Jurkat, Clone E6-1 (cell line): ENCODE data around the gene PKIB.

Experiments
- DNase-seq: peaks from one replicate; pipeline ENCODE4 v3.0.0-alpha.2; 2011; ENCODE audit warnings: low read depth, low spot score
- H3K4me3 ChIP-seq: 2 replicates; pipeline ENCODE4 v1.5.1; 2011; ENCODE audit warnings: mild to moderate bottlenecking, low read length, control low read depth, moderate library complexity

Gene PKIB

DNA sequence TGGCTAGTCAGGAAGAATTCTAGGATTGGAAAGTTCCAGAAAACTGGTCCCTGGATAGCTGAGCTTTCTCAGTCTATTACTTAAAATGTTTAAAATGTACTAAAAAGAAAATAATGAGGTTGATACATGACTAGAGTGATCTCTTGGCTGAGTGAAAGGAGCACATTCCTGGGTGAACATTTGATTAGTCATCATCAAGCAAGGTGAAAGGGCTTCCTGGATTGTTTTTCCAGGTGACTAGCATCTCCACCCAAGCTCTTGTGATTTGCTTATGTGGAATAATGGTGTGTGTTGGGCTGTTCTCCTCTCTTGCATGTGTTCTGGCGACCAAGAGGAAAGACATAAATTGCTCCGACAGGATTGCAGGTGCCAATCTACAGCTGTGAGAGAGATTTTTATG is 42.9 kb downstream of the PKIB start:
- no peak overlapping the region for H3K4me3 ChIP-seq
- DNase-seq, result no peak

- H3K4me3 ChIP-seq, result no peak overlapping the region
These were observed 43.8 kb downstream of the PKIB start for GRCh38 chr6:122654012-122654411.

DNA sequence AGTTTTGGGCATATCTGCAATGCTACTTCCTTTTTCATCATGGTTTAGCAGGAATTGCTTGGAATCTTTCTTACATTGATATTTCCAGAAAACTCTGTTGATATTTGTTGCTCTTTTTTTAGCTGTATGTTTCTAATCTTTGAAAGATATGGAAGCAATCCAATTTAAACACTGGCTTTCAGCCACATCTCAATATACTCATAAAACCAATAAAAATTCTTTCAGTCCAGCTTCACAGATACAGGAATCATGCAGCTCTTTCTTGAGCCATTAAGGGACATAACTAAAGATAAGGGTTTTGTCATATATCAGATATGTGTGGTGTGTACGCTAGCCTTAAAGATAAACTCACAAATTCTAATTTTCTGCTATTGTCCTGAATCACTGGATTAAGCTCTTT is 47.4 kb downstream of the PKIB start:
- DNase-seq, result no peak
- H3K4me3 ChIP-seq, result no peak overlapping the region

More at GRCh38 chr6:122654012-122654411, 43.8 kb downstream of the PKIB start:
- DNase-seq, result no peak

DNA sequence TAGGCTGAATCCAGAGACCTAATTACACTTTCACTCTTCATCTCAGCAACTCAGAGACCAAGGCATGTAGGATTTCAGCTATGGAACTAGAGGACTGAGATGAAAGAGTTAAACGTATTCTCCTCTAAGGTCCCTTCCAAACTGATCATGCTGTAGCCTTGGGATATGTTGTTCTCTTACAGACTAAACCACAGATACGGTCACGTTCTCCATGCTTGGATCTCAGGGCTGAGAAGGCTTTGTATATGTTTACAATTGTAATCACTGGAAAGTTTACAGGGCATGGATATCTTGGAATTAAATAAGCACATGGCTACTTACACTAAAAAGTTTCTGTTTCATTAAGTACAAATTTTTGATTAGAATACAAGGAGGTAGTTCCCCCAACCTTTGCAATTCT is 50.1 kb downstream of the PKIB start:
- no peak for DNase-seq
- H3K4me3 ChIP-seq, result no peak overlapping the region

DNA sequence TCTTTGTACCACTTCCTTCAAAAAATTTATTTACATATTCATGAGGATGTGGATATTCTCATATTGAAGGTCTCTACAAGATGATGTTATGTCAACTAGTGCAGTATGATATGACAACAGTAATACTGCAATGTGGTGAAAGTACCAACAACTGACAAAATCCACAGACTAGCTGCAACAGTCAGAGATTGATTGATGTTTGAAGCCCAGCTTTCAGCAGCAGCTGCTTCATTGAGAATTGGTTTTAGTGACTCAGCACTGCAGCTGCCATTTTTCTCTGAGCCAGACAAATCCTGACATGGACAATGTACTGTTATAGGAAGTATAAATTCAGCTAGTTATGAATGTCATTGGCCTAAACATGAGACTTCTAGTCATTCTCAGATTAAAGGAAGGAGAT is 53.8 kb downstream of the PKIB start:
- DNase-seq, result no peak
- no peak overlapping the region for H3K4me3 ChIP-seq

GRCh38 chr6:122665929-122666328 is 55.7 kb downstream of the PKIB start:
- no peak for DNase-seq
- no peak overlapping the region for H3K4me3 ChIP-seq

GRCh38 chr6:122666418-122666817 is 56.2 kb downstream of the PKIB start:
- DNase-seq, result no peak
- no peak overlapping the region for H3K4me3 ChIP-seq

- no peak for DNase-seq
These were observed 59.2 kb downstream of the PKIB start for GRCh38 chr6:122669418-122669817.

DNA sequence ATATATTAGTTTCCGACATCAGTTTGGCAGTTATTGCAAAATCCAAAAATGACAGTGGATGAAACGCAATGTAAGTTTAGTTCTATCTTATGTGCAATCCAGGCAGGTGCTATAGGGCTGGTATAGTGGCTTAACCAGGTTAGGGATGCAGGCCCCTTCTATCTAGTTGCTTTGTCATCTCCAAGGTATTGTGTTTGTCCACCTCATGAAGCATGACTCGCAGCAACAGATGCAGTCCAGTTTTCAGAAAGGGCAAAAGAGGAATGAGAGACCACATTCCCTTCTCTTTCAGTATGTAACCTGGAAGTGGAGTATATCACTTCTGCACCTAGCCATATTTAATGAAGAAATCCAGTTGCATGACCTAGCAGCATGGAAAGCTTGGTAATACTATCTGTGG is 59.7 kb downstream of the PKIB start:
- no peak overlapping the region for H3K4me3 ChIP-seq
- no peak for DNase-seq

More at GRCh38 chr6:122669418-122669817, 59.2 kb downstream of the PKIB start:
- H3K4me3 ChIP-seq, result no peak overlapping the region

- no peak overlapping the region for H3K4me3 ChIP-seq
- DNase-seq, result no peak
These were observed 61.0 kb downstream of the PKIB start for GRCh38 chr6:122671251-122671650.

- no peak for DNase-seq
- no peak overlapping the region for H3K4me3 ChIP-seq
These were observed 63.2 kb downstream of the PKIB start for GRCh38 chr6:122673343-122673961.

DNA sequence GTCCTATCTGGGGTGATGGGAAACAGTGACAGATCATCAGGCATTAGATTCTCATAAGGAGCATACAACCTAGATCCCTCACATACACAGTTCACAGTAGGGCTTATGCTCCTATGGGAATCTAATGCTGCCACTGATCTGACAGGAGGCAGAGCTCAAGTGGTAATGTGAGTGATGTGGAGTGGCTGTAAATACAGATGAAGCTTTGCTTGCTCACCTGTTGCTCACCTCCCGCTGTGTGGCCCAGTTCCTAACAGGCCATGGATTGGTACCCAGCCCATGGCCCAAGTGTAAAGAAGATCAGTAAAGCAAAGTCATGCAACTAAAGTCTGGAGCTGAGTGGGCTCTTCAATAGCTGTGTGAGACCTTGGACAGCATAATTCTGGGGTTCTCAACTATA is 65.9 kb downstream of the PKIB start:
- H3K4me3 ChIP-seq, result no peak overlapping the region
- no peak for DNase-seq

DNA sequence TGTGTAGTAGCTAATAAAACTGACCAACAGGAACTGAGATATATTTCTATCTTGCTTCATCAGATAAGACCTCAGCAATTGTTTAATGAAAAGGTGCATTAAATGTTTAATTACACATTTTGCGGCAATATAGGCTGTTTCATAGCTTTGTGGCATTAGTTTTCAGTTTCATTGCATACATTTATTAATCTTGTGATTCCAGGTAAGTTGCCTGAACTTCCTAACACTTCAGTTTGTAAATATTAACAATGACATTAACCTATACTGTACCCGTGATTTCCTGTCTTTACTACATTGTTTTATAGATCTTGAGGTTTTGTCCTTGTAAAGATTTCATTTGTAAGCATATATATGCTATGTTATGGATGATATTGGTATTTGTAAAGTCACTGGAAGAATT is 66.5 kb downstream of the PKIB start:
- H3K4me3 ChIP-seq, result no peak overlapping the region
- no peak for DNase-seq

DNA sequence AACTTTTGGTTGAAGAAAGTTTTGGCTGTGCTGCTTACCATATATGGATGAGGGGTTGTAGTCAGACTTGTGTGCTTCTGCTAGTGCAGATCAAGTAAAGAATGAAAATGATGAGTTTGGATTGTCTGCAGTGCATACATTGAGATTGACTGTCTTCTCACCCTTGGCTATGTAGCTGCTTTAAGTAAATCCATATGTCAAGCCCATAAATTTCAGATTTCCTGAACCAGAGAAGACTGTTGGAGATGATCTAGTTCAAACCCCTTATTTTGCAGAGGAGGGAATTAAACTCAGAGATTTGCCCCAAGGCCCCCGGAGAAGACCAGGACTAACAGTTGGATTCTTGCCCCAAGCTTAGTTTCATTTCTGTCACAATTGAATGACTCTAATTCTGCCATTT is 67.2 kb downstream of the PKIB start:
- DNase-seq, result no peak
- no peak overlapping the region for H3K4me3 ChIP-seq

DNA sequence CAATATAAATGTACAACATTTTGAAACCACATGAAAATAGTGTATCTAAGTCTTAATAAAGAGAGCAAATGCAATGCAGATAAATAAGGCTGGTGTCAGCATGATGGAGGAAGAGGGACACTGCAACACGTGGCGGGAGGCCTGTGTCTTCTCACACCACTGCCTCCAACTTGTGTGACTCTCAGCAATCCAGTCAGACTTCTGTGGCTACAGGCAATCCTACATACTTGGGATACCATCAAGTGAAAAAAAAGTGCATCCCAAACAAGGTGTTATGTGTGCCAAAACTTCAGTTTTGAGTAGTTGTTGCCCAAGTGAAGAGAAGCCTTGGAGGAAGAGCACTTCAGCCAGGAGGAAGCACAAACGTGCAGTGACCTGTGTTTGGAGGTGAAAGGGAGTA is 68.6 kb downstream of the PKIB start:
- no peak overlapping the region for H3K4me3 ChIP-seq
- no peak for DNase-seq

DNA sequence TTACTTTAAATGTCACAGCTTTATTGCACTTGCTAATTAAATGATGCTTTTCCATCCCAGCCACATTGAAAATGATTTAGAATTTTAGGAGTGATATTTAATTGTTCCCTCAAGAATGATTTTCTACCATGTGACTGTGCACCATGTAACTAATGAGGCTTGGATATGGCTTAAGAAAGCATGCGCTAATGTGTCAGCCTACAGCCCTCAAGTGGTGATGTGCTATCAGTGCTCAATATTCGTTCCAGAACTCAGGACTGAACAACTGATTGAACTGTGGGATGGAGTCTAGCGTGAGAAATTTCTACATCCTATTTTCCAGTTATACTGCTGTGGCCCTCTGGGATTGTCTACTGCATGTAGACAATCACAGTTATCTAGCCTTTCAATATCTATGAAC is 71.5 kb downstream of the PKIB start:
- DNase-seq, result no peak
- H3K4me3 ChIP-seq, result no peak overlapping the region

DNA sequence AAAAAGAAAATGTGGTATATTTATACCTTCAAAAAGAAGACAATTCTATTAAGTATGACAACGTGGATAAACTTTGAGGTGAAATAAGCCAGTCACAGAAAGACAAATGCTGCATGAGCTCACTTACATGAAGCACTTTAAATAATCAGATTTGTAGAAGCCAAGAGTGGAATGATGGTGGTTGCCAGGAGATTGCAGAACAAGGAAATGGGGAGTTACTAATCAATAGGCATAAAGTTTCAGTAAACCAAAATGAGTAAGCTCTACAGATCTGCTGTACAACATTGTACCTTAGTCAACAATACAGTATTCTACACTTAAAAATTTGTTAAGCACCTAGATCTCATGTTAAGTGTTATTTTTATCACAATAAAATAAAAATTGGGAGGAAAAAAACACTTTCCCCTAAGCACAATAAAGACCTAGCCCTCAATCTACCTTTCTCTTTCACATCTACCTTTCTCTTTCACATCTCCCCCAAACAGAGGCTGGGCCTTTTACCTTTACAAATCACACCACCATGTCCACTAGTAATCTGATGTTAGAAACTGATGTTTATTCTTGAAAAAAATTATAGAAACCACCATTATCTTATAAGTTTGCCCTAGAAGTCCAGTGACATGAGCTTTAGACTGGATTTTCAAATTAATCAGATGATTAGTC is 73.9 kb downstream of the PKIB start:
- no peak overlapping the region for H3K4me3 ChIP-seq
- no peak for DNase-seq

DNA sequence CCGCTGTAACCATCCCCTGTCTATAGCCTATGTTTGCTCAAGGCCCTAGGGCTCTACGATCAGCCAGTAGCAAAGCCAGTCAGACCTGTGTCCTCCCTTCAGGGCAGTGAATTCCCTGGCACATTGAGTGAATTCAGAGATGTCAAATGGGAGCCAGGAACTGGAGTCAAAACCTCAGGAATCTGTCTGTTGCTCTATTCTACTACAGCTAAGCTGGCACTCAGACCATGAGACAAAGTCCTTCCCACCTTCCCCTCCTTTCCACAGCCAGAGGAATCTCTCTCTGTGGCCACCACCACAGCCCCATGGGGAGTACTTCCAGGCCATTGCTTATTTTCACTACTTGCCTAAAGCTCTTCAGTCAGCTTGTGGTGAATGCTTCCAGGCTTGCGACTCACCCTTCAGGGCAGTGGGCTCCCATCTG is 82.0 kb downstream of the PKIB start:
- H3K4me3 ChIP-seq, result no peak overlapping the region
- DNase-seq, result no peak

GRCh38 chr6:122692807-122693580 is 82.8 kb downstream of the PKIB start:
- H3K4me3 ChIP-seq, result no peak overlapping the region
- DNase-seq, result no peak

- no peak for DNase-seq
- H3K4me3 ChIP-seq, result no peak overlapping the region
These were observed 83.9 kb downstream of the PKIB start for GRCh38 chr6:122694075-122694474.
